ENCODE results near the gene RTTN. TPM values are rescaled to one million over a fixed set of nuclear protein-coding genes. Genes with fewer than 3 reads are reported as not detected.

RTTN gene
- total RNA-seq, 2 donors from 2014 or later = 36.4 to 45.6 TPM

GRCh38 chr18:70047931-70048603, 157.4 kb downstream of the RTTN start:
- Mint-ChIP-seq H3K4me3 (no peak overlapping the region), H3K9me3 (no peaks in the 10 kb centered on the region), H3K4me1 (no peaks in the 10 kb centered on the region), H3K27me3 (no peaks in the 10 kb centered on the region), H3K36me3 (ENCODE audit: low read depth) (peaks cover 30% of the 10 kb centered on the region), H3K27ac (no peak overlapping the region)
- ATAC-seq (replicated peaks) = no peak

- no peaks in the 10 kb centered on the region for H3K9me3 Mint-ChIP-seq
- no peak overlapping the region for H3K4me3 Mint-ChIP-seq
- peaks cover 32% of the 10 kb centered on the region for H3K36me3 Mint-ChIP-seq (ENCODE audit: low read depth)
- H3K27me3 Mint-ChIP-seq = no peaks in the 10 kb centered on the region
- H3K27ac Mint-ChIP-seq = peak overlapping the region; percentile 43
- no peak for ATAC-seq (replicated peaks)
- no peaks in the 10 kb centered on the region for H3K4me1 Mint-ChIP-seq
Observed at GRCh38 chr18:70046796-70047195, 158.7 kb downstream of the RTTN start.

GRCh38 chr18:70046207-70046606, 159.3 kb downstream of the RTTN start:
- Mint-ChIP-seq H3K27me3 (no peaks in the 10 kb centered on the region), H3K27ac (no peak overlapping the region), H3K4me1 (no peaks in the 10 kb centered on the region), H3K9me3 (no peaks in the 10 kb centered on the region), H3K4me3 (no peak overlapping the region), H3K36me3 (ENCODE audit: low read depth) (peaks cover 26% of the 10 kb centered on the region)
- no peak for ATAC-seq (replicated peaks)

GRCh38 chr18:70044632-70045031, 160.9 kb downstream of the RTTN start:
- no peaks in the 10 kb centered on the region for H3K27me3 Mint-ChIP-seq
- peaks cover 15% of the 10 kb centered on the region for H3K36me3 Mint-ChIP-seq (ENCODE audit: low read depth)
- H3K27ac Mint-ChIP-seq = no peak overlapping the region
- no peak overlapping the region for H3K4me3 Mint-ChIP-seq
- ATAC-seq (replicated peaks) = peak; percentile 91
- H3K4me1 Mint-ChIP-seq = no peaks in the 10 kb centered on the region
- H3K9me3 Mint-ChIP-seq = no peaks in the 10 kb centered on the region

GRCh38 chr18:70041459-70042050, 163.9 kb downstream of the RTTN start:
- Mint-ChIP-seq H3K4me1 (no peaks in the 10 kb centered on the region), H3K9me3 (no peaks in the 10 kb centered on the region), H3K27ac (no peak overlapping the region), H3K27me3 (no peaks in the 10 kb centered on the region), H3K4me3 (no peak overlapping the region), H3K36me3 (ENCODE audit: low read depth) (peaks cover 30% of the 10 kb centered on the region)
- ATAC-seq (replicated peaks) = no peak

GRCh38 chr18:70039186-70039585, 166.3 kb downstream of the RTTN start:
- H3K27ac Mint-ChIP-seq = no peak overlapping the region
- no peak for ATAC-seq (replicated peaks)
- H3K9me3 Mint-ChIP-seq = no peaks in the 10 kb centered on the region
- H3K4me1 Mint-ChIP-seq = no peaks in the 10 kb centered on the region
- H3K4me3 Mint-ChIP-seq = no peak overlapping the region
- H3K36me3 Mint-ChIP-seq (ENCODE audit: low read depth) = peaks cover 35% of the 10 kb centered on the region
- no peaks in the 10 kb centered on the region for H3K27me3 Mint-ChIP-seq

- no peak overlapping the region for H3K4me3 Mint-ChIP-seq
- peaks cover 39% of the 10 kb centered on the region for H3K36me3 Mint-ChIP-seq (ENCODE audit: low read depth)
- H3K9me3 Mint-ChIP-seq = peaks cover 4% of the 10 kb centered on the region
- peaks cover 5% of the 10 kb centered on the region for H3K4me1 Mint-ChIP-seq
- H3K27me3 Mint-ChIP-seq = no peaks in the 10 kb centered on the region
- no peak overlapping the region for H3K27ac Mint-ChIP-seq
- ATAC-seq (replicated peaks) = no peak
Observed at GRCh38 chr18:70037431-70038061, 167.9 kb downstream of the RTTN start.

- H3K9me3 Mint-ChIP-seq = peaks cover 4% of the 10 kb centered on the region
- H3K36me3 Mint-ChIP-seq (ENCODE audit: low read depth) = peaks cover 37% of the 10 kb centered on the region
- H3K27me3 Mint-ChIP-seq = no peaks in the 10 kb centered on the region
Observed at GRCh38 chr18:70036771-70037347, 168.6 kb downstream of the RTTN start.

GRCh38 chr18:70036168-70036567, 169.3 kb downstream of the RTTN start:
- Mint-ChIP-seq H3K4me3 (no peak overlapping the region), H3K27ac (no peak overlapping the region), H3K4me1 (peaks cover 5% of the 10 kb centered on the region), H3K36me3 (ENCODE audit: low read depth) (peaks cover 37% of the 10 kb centered on the region), H3K27me3 (no peaks in the 10 kb centered on the region), H3K9me3 (peaks cover 4% of the 10 kb centered on the region)
- no peak for ATAC-seq (replicated peaks)

More at GRCh38 chr18:70036771-70037347, 168.6 kb downstream of the RTTN start:
- no peak overlapping the region for H3K4me3 Mint-ChIP-seq
- no peak overlapping the region for H3K27ac Mint-ChIP-seq
- peaks cover 5% of the 10 kb centered on the region for H3K4me1 Mint-ChIP-seq
- ATAC-seq (replicated peaks) = no peak

GRCh38 chr18:70031221-70031620, 174.3 kb downstream of the RTTN start:
- Mint-ChIP-seq H3K4me1 (peaks cover 5% of the 10 kb centered on the region), H3K27ac (no peak overlapping the region), H3K36me3 (ENCODE audit: low read depth) (peaks cover 26% of the 10 kb centered on the region), H3K9me3 (peaks cover 4% of the 10 kb centered on the region), H3K4me3 (no peak overlapping the region), H3K27me3 (no peaks in the 10 kb centered on the region)
- no peak for ATAC-seq (replicated peaks)

GRCh38 chr18:70030728-70031127, 174.8 kb downstream of the RTTN start:
- Mint-ChIP-seq H3K36me3 (ENCODE audit: low read depth) (peaks cover 29% of the 10 kb centered on the region), H3K4me3 (no peak overlapping the region), H3K4me1 (peaks cover 5% of the 10 kb centered on the region), H3K9me3 (peaks cover 4% of the 10 kb centered on the region), H3K27me3 (no peaks in the 10 kb centered on the region), H3K27ac (no peak overlapping the region)
- no peak for ATAC-seq (replicated peaks)

GRCh38 chr18:70029163-70029562, 176.3 kb downstream of the RTTN start:
- Mint-ChIP-seq H3K27me3 (no peaks in the 10 kb centered on the region), H3K4me1 (peaks cover 5% of the 10 kb centered on the region), H3K9me3 (peaks cover 4% of the 10 kb centered on the region), H3K27ac (no peak overlapping the region), H3K36me3 (ENCODE audit: low read depth) (peaks cover 37% of the 10 kb centered on the region), H3K4me3 (no peak overlapping the region)
- no peak for ATAC-seq (replicated peaks)

- ATAC-seq (replicated peaks) = no peak
- peaks cover 5% of the 10 kb centered on the region for H3K4me1 Mint-ChIP-seq
- H3K27me3 Mint-ChIP-seq = no peaks in the 10 kb centered on the region
- H3K4me3 Mint-ChIP-seq = no peak overlapping the region
- no peak overlapping the region for H3K27ac Mint-ChIP-seq
- peaks cover 42% of the 10 kb centered on the region for H3K36me3 Mint-ChIP-seq (ENCODE audit: low read depth)
- H3K9me3 Mint-ChIP-seq = peaks cover 4% of the 10 kb centered on the region
Observed at GRCh38 chr18:70028734-70029133, 176.8 kb downstream of the RTTN start.

- ATAC-seq (replicated peaks) = no peak
- Mint-ChIP-seq H3K27ac (no peak overlapping the region), H3K4me3 (no peak overlapping the region), H3K9me3 (peaks cover 2% of the 10 kb centered on the region), H3K36me3 (ENCODE audit: low read depth) (peaks cover 44% of the 10 kb centered on the region), H3K27me3 (no peaks in the 10 kb centered on the region), H3K4me1 (peaks cover 1% of the 10 kb centered on the region)
Observed at GRCh38 chr18:70028084-70028483, 177.4 kb downstream of the RTTN start.

GRCh38 chr18:70025580-70025979, 179.9 kb downstream of the RTTN start:
- Mint-ChIP-seq H3K27me3 (no peaks in the 10 kb centered on the region), H3K9me3 (no peaks in the 10 kb centered on the region), H3K27ac (no peak overlapping the region), H3K4me1 (no peaks in the 10 kb centered on the region), H3K4me3 (no peak overlapping the region), H3K36me3 (ENCODE audit: low read depth) (peaks cover 54% of the 10 kb centered on the region)
- no peak for ATAC-seq (replicated peaks)

All from activated T-helper 17 cell treated with anti-CD3 and anti-CD28 coated beads, Interleukin-2, amount 50 U/mL, for 72 hours (primary cell).